ENCODE results near the gene ADARB2. TPM values are rescaled to one million over a fixed set of nuclear protein-coding genes. Genes with fewer than 3 reads are reported as not detected.

ADARB2 gene
- total and polyA plus RNA-seq, 2 experiments from 2014 or later, result not detected

DNA sequence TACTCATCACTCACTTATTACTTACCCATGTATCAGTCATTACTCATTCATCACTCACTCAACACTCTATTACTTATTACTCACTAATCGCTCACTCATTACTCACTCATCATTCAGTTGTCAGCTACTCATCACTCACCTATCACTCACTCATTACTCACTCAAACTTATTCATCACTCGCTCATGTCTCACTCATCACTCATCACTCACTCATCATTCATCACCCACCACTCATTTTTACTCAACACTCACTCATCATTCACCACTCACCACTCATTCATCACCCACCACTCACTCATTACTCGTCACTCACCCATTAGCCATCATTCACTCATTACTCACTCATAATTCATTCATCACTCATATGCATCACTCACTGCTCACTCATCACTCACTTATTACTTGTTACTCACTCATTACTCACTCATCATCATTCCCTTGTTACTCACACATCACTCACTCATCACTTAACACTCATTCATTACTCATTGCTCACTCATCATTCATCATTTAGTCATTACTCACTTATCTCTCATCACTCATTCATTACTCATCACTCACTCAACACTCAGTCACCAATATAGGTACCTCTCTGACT lies 237.9 kb downstream of the ADARB2 start:
- in situ Hi-C loops (cut with MboI), result no loop called here
- Histone ChIP-seq H3K4me2 (ENCODE audit: unreplicated experiment) (no peak overlapping the region), H3K27me3 (replicated peaks; ENCODE audit: insufficient read depth) (no peaks in the 10 kb centered on the region), H3K9ac (no peak overlapping the region), H3K36me3 (ENCODE audit: low read depth) (no peaks in the 10 kb centered on the region), H3K79me2 (ENCODE audit: insufficient read depth) (no peaks in the 10 kb centered on the region), H3K4me3 (no peak overlapping the region), H2AFZ (no peak overlapping the region), H3K4me1 (ENCODE audit: insufficient read depth) (no peaks in the 10 kb centered on the region), H3F3A (ENCODE audit: insufficient read depth) (peaks cover 20% of the 10 kb centered on the region), H3K9me2 (ENCODE audit: insufficient read depth) (0 out of 2 replicates have a peak, but pooled peaks cover 5% of the 10 kb centered on the region), H3K9me3 (ENCODE audit: low read depth) (no peaks in the 10 kb centered on the region), H4K20me1 (ENCODE audit: insufficient read depth) (no peaks in the 10 kb centered on the region), H3K27ac (no peak overlapping the region)
- no peak for DNase-seq
- WGBS, 2 experiments (ENCODE audit: low coverage in 1 of 2, low lambda C conversion rate in 2 of 2, missing lambda C conversion rate in 2 of 2), result 56 to 69% methylated on average over 3 of the region's 3 CpGs
- TF ChIP-seq EZH2 (IDR thresholded peaks at IDR 0.05; ENCODE audit: insufficient read depth, poor library complexity, severe bottlenecking), result no peak
- TF ChIP-seq EZH2phosphoT487 (IDR thresholded peaks at IDR 0.05; ENCODE audit: insufficient read depth, low read depth), result no peak

DNA sequence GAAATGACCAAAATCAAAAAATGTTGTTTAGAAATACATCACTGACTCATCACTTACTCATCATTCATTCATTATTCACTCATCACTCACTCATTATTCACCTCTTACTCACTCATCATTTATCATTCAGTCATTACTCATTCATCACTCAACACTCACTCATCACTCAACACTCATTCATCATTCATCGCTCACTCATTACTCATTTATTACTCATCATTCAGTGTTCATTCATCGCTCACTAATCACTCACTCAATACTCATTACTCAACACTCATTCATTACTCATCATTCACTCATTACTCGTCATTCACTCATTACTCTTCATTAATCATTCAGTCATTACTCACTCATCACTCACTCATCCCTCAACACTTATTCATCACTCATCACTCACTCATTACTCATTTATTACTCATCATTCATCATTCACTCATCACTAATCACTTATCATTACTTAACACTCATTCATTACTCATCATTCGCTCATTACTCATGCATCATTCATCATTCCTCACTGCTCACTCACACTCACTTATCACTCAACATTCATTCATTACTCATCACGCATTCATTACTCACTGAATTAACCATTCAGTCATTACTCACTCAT lies 238.5 kb downstream of the ADARB2 start:
- H2AFZ ChIP-seq, result no peak overlapping the region
- in situ Hi-C loops (cut with MboI), result no loop called here
- H3K4me3 ChIP-seq, result no peak overlapping the region
- H3F3A ChIP-seq (ENCODE audit: insufficient read depth), result peaks cover 20% of the 10 kb centered on the region
- WGBS, 2 experiments (ENCODE audit: low coverage in 1 of 2, low lambda C conversion rate in 2 of 2, missing lambda C conversion rate in 2 of 2), result 41 to 44% methylated on average over 5 of the region's 5 CpGs
- DNase-seq, result peak; percentile 1
- no peaks in the 10 kb centered on the region for H3K36me3 ChIP-seq (ENCODE audit: low read depth)
- H3K27me3 ChIP-seq (replicated peaks; ENCODE audit: insufficient read depth), result no peaks in the 10 kb centered on the region
- no peaks in the 10 kb centered on the region for H4K20me1 ChIP-seq (ENCODE audit: insufficient read depth)
- H3K9me2 ChIP-seq (ENCODE audit: insufficient read depth), result 0 out of 2 replicates have a peak, but pooled peaks cover 5% of the 10 kb centered on the region
- no peak for TF ChIP-seq EZH2 (IDR thresholded peaks at IDR 0.05; ENCODE audit: insufficient read depth, poor library complexity, severe bottlenecking)
- TF ChIP-seq EZH2phosphoT487 (IDR thresholded peaks at IDR 0.05; ENCODE audit: insufficient read depth, low read depth), result no peak
- H3K79me2 ChIP-seq (ENCODE audit: insufficient read depth), result no peaks in the 10 kb centered on the region
- no peak overlapping the region for H3K4me2 ChIP-seq (ENCODE audit: unreplicated experiment)
- no peak overlapping the region for H3K9ac ChIP-seq
- H3K27ac ChIP-seq, result no peak overlapping the region
- H3K9me3 ChIP-seq (ENCODE audit: low read depth), result no peaks in the 10 kb centered on the region
- H3K4me1 ChIP-seq (ENCODE audit: insufficient read depth), result no peaks in the 10 kb centered on the region

DNA sequence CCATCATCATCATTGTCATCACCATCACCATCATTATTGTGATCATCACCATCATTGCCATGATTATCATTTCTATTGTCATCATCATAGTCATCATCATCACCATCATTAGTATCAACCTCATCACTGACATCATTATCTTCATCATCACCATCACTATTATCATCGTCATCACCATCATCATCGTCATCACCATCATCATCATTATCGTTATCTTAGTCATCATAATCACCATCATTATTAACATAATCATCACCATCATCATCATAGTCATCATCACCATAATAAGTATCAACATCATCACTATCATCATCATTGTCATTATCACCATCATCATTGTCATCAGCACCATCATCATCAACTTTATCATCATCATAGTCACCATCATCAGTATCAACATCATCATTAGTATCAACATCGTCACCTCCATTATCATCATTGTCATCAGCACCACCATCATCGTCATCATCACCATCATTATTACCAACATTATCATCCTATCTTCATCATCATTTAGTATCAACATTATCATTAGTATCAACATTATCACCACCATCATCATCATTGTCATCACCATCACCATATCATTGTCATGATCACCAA lies 241.3 kb downstream of the ADARB2 start:
- Histone ChIP-seq H3K79me2 (ENCODE audit: insufficient read depth) (no peaks in the 10 kb centered on the region), H4K20me1 (ENCODE audit: insufficient read depth) (no peaks in the 10 kb centered on the region), H3K4me1 (ENCODE audit: insufficient read depth) (no peaks in the 10 kb centered on the region), H3K9ac (no peak overlapping the region), H3K9me3 (ENCODE audit: low read depth) (no peaks in the 10 kb centered on the region), H3K4me3 (no peak overlapping the region), H3K27ac (no peak overlapping the region), H2AFZ (no peak overlapping the region), H3F3A (ENCODE audit: insufficient read depth) (peaks cover 20% of the 10 kb centered on the region), H3K27me3 (replicated peaks; ENCODE audit: insufficient read depth) (no peaks in the 10 kb centered on the region), H3K4me2 (ENCODE audit: unreplicated experiment) (no peak overlapping the region), H3K36me3 (ENCODE audit: low read depth) (no peaks in the 10 kb centered on the region), H3K9me2 (ENCODE audit: insufficient read depth) (0 out of 2 replicates have a peak, but pooled peaks cover 5% of the 10 kb centered on the region)
- in situ Hi-C loops (cut with MboI), result no loop called here
- WGBS, 2 experiments (ENCODE audit: low coverage in 1 of 2, low lambda C conversion rate in 2 of 2, missing lambda C conversion rate in 2 of 2), result 34 to 38% methylated on average over 5 of the region's 5 CpGs
- DNase-seq, result no peak
- TF ChIP-seq EZH2 (IDR thresholded peaks at IDR 0.05; ENCODE audit: insufficient read depth, poor library complexity, severe bottlenecking) (no peak), EZH2phosphoT487 (IDR thresholded peaks at IDR 0.05; ENCODE audit: insufficient read depth, low read depth) (no peak)

DNA sequence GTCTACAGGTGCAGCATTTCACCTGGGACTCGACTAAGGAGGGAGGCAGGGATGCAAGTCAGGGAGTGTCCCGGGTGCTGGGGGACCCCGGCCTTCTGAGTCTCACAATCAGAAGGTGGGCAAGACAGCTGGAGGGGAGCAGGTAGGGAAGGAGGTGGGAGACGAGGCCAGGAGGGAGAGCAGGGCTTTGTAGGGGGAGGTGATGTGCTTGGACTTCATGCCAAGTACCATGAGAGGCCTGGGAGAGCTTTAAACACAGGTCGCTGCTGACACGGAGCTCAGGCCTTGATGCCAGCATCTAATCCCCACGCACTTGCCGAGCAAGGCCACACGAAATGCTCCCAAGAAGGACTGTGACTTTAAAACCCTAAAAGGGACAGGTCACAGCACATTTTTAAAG lies 244.7 kb downstream of the ADARB2 start:
- Histone ChIP-seq H3K4me2 (ENCODE audit: unreplicated experiment) (no peak overlapping the region), H3K27me3 (replicated peaks; ENCODE audit: insufficient read depth) (no peaks in the 10 kb centered on the region), H3K36me3 (ENCODE audit: low read depth) (no peaks in the 10 kb centered on the region), H3K9me3 (ENCODE audit: low read depth) (no peaks in the 10 kb centered on the region), H3K79me2 (ENCODE audit: insufficient read depth) (no peaks in the 10 kb centered on the region), H4K20me1 (ENCODE audit: insufficient read depth) (no peaks in the 10 kb centered on the region), H3K4me3 (no peak overlapping the region), H3K27ac (no peak overlapping the region), H2AFZ (no peak overlapping the region), H3K9ac (no peak overlapping the region), H3F3A (ENCODE audit: insufficient read depth) (no peaks in the 10 kb centered on the region), H3K9me2 (ENCODE audit: insufficient read depth) (no peaks in the 10 kb centered on the region), H3K4me1 (ENCODE audit: insufficient read depth) (no peaks in the 10 kb centered on the region)
- TF ChIP-seq EZH2phosphoT487 (IDR thresholded peaks at IDR 0.05; ENCODE audit: insufficient read depth, low read depth), result no peak
- TF ChIP-seq EZH2 (IDR thresholded peaks at IDR 0.05; ENCODE audit: insufficient read depth, poor library complexity, severe bottlenecking), result no peak
- WGBS, 2 experiments (ENCODE audit: low coverage in 1 of 2, low lambda C conversion rate in 2 of 2, missing lambda C conversion rate in 2 of 2), result 15 to 18% methylated on average over 9 of the region's 9 CpGs
- in situ Hi-C loops (cut with MboI), result no loop called here
- DNase-seq, result no peak
